ENCODE results near the gene COTL1.

- TF ChIP-seq RAD21 (IDR thresholded peaks at IDR 0.05), result no peak
- TF ChIP-seq GABPA (IDR thresholded peaks at IDR 0.05 in 1 of 2, conservative IDR thresholded peaks at IDR 0.05 in 1 of 2), result no peak
- TF ChIP-seq CTCF (IDR thresholded peaks at IDR 0.05; ENCODE audit: low read depth, low read length, missing input control), result no peak
- TF ChIP-seq REST (IDR thresholded peaks at IDR 0.05), result no peak
- no peak for TF ChIP-seq TAF1 (conservative IDR thresholded peaks at IDR 0.05)
- no peak for TF ChIP-seq SP1 (IDR thresholded peaks at IDR 0.05)
- TF ChIP-seq MAX (IDR thresholded peaks at IDR 0.05), result no peak
- TF ChIP-seq JUND (IDR thresholded peaks at IDR 0.05), result no peak
- TF ChIP-seq YY1 (IDR thresholded peaks at IDR 0.05), result no peak
These were observed 63.1 kb downstream of the COTL1 start for GRCh38 chr16:84554627-84555328.

Data from liver (tissue), 3 donors.